PFSK-1 (cell line): ENCODE data around the gene RTF1.

Experiments used
- FOXP2 ChIP-seq: optimal IDR thresholded peaks from 2 replicates; pipeline ENCODE3; 2011; ENCODE audit warnings: borderline replicate concordance, control low read depth, inconsistent platforms; ENCODE audit not compliant: insufficient read depth; ENCODE audit errors: extremely low read length, extremely low read depth
- POLR2AphosphoS5 ChIP-seq: IDR thresholded peaks from 2 replicates; pipeline ENCODE4 v1.6.1; 2012; ENCODE audit warnings: low read depth, mild to moderate bottlenecking, control low read depth, low read length, moderate library complexity
- REST ChIP-seq, 2 experiments: IDR thresholded peaks; 2 replicates each; pipeline versions ENCODE4 v1.6.1 to v1.8.0; 2011 to 2012; ENCODE audit warnings: low read depth in 2 of 2, low read length in 2 of 2, control low read depth in 1 of 2, inconsistent platforms in 1 of 2, mild to moderate bottlenecking in 1 of 2, moderate library complexity in 1 of 2; ENCODE audit not compliant: insufficient read depth in 1 of 2
- SIN3A ChIP-seq: IDR thresholded peaks from 2 replicates; pipeline ENCODE4 v1.6.1; 2012; ENCODE audit warnings: mild to moderate bottlenecking, low read length, moderate library complexity, borderline replicate concordance; ENCODE audit not compliant: insufficient read depth
- TAF1 ChIP-seq: IDR thresholded peaks from 2 replicates; pipeline ENCODE4 v1.6.1; 2012; ENCODE audit warnings: low read length, control low read depth, borderline replicate concordance; ENCODE audit not compliant: insufficient read depth

RTF1 gene

DNA sequence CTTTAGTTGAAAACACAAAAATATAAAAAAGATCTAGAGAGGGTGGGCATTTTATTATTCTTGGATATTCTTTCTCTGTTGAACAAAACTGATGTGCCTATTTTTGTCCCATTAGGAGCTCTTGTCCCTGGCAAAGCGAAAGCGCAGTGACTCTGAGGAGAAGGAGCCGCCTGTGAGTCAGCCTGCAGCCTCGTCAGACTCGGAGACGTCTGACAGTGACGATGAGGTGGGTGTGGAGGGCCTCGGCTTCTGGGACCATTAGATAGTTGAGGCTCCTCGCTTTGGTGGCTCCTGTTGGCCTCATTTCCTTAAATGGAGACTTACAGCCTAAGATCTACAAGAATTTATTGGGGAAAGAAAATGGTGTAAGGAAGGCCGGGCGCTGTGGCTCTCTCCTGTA is 21.3 kb downstream of the RTF1 start:
- no peak for TF ChIP-seq FOXP2
- TF ChIP-seq POLR2AphosphoS5, result no peak
- no peak for TF ChIP-seq TAF1
- TF ChIP-seq SIN3A, result no peak
- TF ChIP-seq REST (IDR thresholded peaks at IDR 0.05; ENCODE audit: insufficient read depth in 1 of 2, low read depth in 2 of 2, low read length in 2 of 2), result no peak

DNA sequence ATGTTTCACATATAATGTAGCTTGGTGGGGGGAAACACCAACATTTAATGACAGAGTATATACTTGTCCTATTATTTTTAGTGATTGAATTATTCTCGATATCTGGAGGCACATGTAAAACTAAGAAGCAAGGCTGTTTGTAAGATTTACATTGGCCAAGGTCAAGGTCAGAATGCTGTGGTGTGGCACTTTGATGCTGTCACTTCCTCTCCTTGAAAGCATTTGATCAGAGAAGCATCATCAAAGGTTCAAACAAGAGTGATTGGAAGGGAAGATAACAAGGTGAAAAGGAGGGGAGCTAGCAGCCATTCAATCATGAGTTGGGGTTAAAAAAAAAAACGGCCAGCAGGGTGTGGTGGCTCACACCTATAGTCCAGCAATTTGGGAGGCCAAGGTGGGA is 26.4 kb downstream of the RTF1 start:
- TF ChIP-seq TAF1 (no peak), REST (IDR thresholded peaks at IDR 0.05; ENCODE audit: insufficient read depth in 1 of 2, low read depth in 2 of 2, low read length in 2 of 2) (no peak), POLR2AphosphoS5 (no peak), FOXP2 (no peak), SIN3A (no peak)

DNA sequence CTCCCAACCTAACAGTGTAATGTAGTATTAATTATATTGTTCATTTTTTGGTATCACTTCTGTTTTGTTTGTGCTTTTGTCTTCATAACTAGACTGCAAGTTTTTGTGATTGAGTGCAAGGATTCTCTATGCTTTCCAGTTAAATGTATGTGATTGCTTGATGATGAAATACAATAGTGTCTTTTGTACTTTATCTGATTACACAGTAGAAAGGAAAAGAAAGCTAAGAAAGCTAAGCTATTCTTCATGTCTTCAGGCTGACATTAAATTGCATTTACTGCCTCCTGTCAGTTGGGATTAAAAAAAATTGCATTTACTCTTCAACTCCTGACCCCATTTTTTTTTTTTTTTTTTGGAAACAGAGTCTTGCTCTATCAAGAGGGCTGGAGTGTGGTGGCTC is 28.5 kb downstream of the RTF1 start:
- TF ChIP-seq POLR2AphosphoS5, result no peak
- no peak for TF ChIP-seq TAF1
- TF ChIP-seq FOXP2, result no peak
- no peak for TF ChIP-seq REST (IDR thresholded peaks at IDR 0.05; ENCODE audit: insufficient read depth in 1 of 2, low read depth in 2 of 2, low read length in 2 of 2)
- no peak for TF ChIP-seq SIN3A

- TF ChIP-seq FOXP2 (no peak), TAF1 (no peak), REST (IDR thresholded peaks at IDR 0.05; ENCODE audit: insufficient read depth in 1 of 2, low read depth in 2 of 2, low read length in 2 of 2) (no peak), SIN3A (no peak), POLR2AphosphoS5 (no peak)
Observed at GRCh38 chr15:41462084-41462795, 45.3 kb downstream of the RTF1 start.
